BJ (cell line): ENCODE results near the gene TOX2. TPM values are rescaled to one million over a fixed set of nuclear protein-coding genes. Genes with fewer than 3 reads are reported as not detected.

Source experiments
- CTCF ChIA-PET: fragments of 350-600 bp; formaldehyde crosslinking; extraction: SDS; loops from one replicate; lab custom pipeline; 2021; ENCODE audit warnings: antibody characterized with exemption, inconsistent platforms; lab: Yijun Ruan, JAX
- POLR2A ChIA-PET: fragments of 300-600 bp; sonication (Branson Sonifier 250); formaldehyde crosslinking; extraction: SDS; loops from one replicate; lab custom pipeline; 2021; ENCODE audit warnings: antibody characterized with exemption; lab: Charles Lee
- DNase-seq: peaks from one replicate; pipeline ENCODE4 v3.0.0-alpha.2; 2011; ENCODE audit warnings: low read depth
- H3K27me3 ChIP-seq: 2 replicates; pipeline ENCODE4 v1.6.0; 2011; ENCODE audit warnings: low read length; ENCODE audit not compliant: control insufficient read depth, insufficient read depth
- H3K36me3 ChIP-seq: 2 replicates; pipeline ENCODE4 v1.5.1; 2011; ENCODE audit warnings: low read length; ENCODE audit not compliant: control insufficient read depth, insufficient read depth
- H3K4me3 ChIP-seq: 2 replicates; pipeline ENCODE4 v1.5.1; 2011; ENCODE audit warnings: low read depth, mild to moderate bottlenecking, control low read depth, low read length
- polyA plus RNA-seq: library from polyadenylated mRNA; depleted of rRNA; stranded (reverse); fragments of >200 nt; gene quantifications from 2 replicates; pipeline ENCODE4 v1.2.3, GENCODE V29; 2011
- TF ChIP-seq, protein P1 (sequence below): IDR thresholded peaks from 2 replicates; pipeline ENCODE4 v1.5.1; 2011; ENCODE audit warnings: low read depth, mild to moderate bottlenecking, control low read depth, inconsistent platforms, low read length, moderate library complexity; ENCODE audit not compliant: insufficient read depth

TOX2 gene
- polyA plus RNA-seq, 1 experiment = 7.6 TPM

DNA sequence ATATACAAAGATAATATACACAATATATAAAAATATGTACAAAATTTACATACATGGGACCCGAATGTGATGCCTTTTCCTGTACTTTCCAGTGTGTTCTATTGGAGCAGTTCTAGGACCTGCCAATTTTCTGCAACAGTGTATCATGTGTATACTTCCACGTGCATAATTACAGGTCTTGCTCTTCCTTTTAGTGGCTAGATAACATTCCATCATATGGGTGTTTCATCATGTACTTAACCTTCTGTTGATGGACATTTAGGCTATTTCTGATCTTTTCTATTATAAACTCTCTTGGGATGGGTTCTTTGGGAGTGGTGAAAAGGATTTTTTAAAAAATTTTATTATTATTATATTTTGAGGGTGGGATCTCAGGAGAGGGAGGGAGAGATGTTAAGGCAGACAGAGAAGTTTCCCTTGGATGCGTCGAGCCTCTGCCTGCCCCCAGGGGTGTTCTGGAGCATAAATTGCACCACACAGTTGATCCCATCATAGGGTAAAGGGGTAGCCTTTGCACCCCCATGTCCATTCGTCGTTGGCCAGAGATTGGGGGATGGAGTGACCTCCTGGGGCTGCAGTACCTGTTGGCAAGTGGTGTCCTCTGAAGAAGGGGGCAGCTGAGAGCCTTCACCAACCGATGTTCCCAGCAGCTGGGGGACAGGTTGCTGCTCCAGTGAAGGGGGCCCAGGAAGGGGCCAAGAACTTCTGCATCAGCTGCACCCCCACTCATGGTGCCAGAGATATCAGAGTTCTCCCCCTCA is 110.3 kb downstream of the TOX2 start:
- TF ChIP-seq, protein P1, sequence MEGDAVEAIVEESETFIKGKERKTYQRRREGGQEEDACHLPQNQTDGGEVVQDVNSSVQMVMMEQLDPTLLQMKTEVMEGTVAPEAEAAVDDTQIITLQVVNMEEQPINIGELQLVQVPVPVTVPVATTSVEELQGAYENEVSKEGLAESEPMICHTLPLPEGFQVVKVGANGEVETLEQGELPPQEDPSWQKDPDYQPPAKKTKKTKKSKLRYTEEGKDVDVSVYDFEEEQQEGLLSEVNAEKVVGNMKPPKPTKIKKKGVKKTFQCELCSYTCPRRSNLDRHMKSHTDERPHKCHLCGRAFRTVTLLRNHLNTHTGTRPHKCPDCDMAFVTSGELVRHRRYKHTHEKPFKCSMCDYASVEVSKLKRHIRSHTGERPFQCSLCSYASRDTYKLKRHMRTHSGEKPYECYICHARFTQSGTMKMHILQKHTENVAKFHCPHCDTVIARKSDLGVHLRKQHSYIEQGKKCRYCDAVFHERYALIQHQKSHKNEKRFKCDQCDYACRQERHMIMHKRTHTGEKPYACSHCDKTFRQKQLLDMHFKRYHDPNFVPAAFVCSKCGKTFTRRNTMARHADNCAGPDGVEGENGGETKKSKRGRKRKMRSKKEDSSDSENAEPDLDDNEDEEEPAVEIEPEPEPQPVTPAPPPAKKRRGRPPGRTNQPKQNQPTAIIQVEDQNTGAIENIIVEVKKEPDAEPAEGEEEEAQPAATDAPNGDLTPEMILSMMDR = no peak
- DNase-seq = no peak
- CTCF ChIA-PET = no interaction called here
- POLR2A ChIA-PET = no interaction called here
- Histone ChIP-seq H3K4me3 (no peak overlapping the region), H3K36me3 (no peaks in the 10 kb centered on the region; the same call in 1 of the 2 replicates), H3K27me3 (no peaks in the 10 kb centered on the region)

DNA sequence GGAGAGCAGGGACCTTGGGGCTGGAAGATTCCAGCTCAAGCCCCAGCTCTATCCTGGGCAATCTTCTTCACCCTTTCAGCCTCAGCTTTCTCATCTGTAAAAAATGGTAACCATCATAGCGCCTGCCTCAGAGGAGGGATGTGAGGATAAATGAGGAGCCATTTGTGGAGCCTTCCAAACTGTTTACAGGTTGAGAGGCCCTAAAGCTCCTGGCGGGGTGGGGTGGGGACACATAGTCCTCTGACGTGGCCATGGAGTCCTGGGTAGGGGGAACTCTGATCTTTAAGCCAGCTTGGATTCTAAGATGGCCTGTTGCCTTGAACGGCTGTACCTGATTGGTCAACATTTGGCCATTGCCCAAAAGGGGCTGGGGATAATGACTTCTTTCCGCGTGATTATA is 111.1 kb downstream of the TOX2 start:
- Histone ChIP-seq H3K4me3 (no peak overlapping the region), H3K27me3 (no peaks in the 10 kb centered on the region), H3K36me3 (no peaks in the 10 kb centered on the region; the same call in 1 of the 2 replicates)
- CTCF ChIA-PET = no interaction called here
- DNase-seq = no peak
- POLR2A ChIA-PET = no interaction called here
- TF ChIP-seq, protein P1 = no peak

DNA sequence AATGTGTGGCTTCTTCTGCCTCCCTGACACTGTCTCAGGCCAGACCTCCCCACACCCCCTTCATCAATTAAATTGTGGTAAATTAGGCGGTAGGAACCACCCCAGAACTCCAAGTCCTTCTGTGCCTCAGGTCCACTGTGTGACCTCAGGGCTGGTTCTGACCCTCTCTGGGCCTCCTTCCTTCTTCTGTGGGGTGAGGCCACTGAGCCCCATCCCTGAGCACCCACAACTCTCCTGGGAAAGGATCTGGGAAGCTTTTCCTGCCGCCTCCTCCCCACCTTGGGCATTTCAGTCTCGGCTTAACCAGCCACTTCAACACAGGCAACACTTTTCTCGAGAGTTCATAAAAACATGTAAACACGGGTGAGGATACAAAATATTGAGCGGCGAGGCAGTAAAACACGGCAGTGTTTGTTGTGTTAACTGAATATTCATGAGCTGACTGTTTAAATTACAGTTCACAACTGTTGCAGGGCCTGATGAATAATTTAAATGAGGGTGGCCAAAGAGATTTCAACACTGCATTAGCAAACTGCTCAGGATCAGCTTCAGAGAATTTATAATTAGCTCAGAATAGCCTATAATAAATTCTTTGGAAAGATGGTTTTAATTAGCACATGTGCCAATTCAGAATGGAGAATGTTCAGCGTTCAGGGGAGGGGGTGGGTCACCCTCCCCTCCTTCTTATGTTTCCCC is 112.1 kb downstream of the TOX2 start:
- H3K4me3 ChIP-seq = no peak overlapping the region
- CTCF ChIA-PET = interaction anchor here (1.0 kb wide), 1 partner anchor 31 kb away, joined by 3 read pairs; no protein-coding TSS in a partner anchor
- TF ChIP-seq, protein P1 = no peak
- H3K27me3 ChIP-seq = no peaks in the 10 kb centered on the region
- H3K36me3 ChIP-seq = no peaks in the 10 kb centered on the region; the same call in 1 of the 2 replicates
- DNase-seq = no peak
- POLR2A ChIA-PET = no interaction called here

DNA sequence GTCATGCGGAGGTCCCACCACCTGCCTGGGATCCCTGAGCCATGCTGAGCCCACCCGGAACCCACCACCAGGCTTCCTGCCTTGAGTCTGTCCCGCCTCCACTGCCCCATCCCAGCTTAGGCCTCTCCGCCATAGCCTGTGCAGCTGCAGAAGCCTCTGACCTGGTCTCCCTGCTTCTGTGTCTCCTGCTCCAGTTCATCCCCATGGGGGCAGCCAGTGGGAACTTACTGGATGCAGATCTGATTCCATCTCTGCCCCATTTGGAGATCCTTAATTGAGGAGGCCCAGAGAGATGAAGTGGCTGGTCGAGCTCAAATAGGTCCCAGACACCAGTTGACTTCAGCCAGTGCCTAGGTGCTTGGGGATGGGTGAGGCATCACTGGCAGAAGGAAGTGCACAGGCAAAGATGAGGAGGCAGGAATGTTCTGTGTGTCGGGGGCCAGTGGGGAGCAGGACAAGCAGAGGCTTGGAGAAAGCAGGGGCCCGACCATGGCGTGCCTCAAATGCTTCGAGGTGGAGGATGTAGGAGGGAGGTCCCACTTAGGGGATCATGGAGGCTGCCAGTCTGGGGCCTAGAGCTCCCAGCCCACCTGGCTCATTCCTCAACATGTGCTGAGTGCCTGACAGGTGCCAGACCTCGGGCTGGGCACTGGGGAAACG is 112.8 kb downstream of the TOX2 start:
- ChIA-PET POLR2A (no interaction called here), CTCF (interaction anchor here (1.0 kb wide), 1 partner anchor 32 kb away, joined by 3 read pairs; no protein-coding TSS in a partner anchor)
- Histone ChIP-seq H3K4me3 (no peak overlapping the region), H3K27me3 (no peaks in the 10 kb centered on the region), H3K36me3 (no peaks in the 10 kb centered on the region; the same call in 1 of the 2 replicates)
- DNase-seq = no peak
- TF ChIP-seq, protein P1 = no peak
